HEK293T (cell line): Measurements from ENCODE around the gene MYO6.

Experiments used
- CTCF ChIA-PET: fragments of 350-600 bp; formaldehyde crosslinking; extraction: SDS; loops from one replicate; lab custom pipeline; 2021; ENCODE audit warnings: antibody characterized with exemption, inconsistent platforms; lab: Yijun Ruan, JAX
- POLR2A ChIA-PET: fragments of 350-600 bp; formaldehyde crosslinking; extraction: SDS; loops from one replicate; lab custom pipeline; 2020; ENCODE audit warnings: antibody characterized with exemption, inconsistent platforms; lab: Yijun Ruan, JAX
- DNase-seq: peaks from one replicate; pipeline ENCODE4 v3.0.0; 2012; ENCODE audit warnings: mixed read lengths; ENCODE audit errors: extremely low spot score
- ARNT ChIP-seq: fragments of 450-650 bp; IDR thresholded peaks from 2 replicates; pipeline ENCODE4 v1.6.1; 2017; ENCODE audit warnings: mild to moderate bottlenecking
- BHLHE40 ChIP-seq: fragments of 450-650 bp; IDR thresholded peaks from 2 replicates; pipeline ENCODE4 v1.6.1; 2016; ENCODE audit warnings: mild to moderate bottlenecking, moderate library complexity, borderline replicate concordance
- CTBP1 ChIP-seq: fragments of 450-650 bp; IDR thresholded peaks from 2 replicates; pipeline ENCODE4 v1.6.1; 2016; ENCODE audit warnings: borderline replicate concordance
- ELF4 ChIP-seq: fragments of 450-650 bp; IDR thresholded peaks from 2 replicates; pipeline ENCODE4 v1.6.1; 2017; ENCODE audit warnings: antibody characterized with exemption
- FOXA1 ChIP-seq: fragments of 450-650 bp; IDR thresholded peaks from 2 replicates; pipeline ENCODE4 v1.6.1; 2016; ENCODE audit warnings: mild to moderate bottlenecking
- FOXK2 ChIP-seq: fragments of 450-650 bp; IDR thresholded peaks from 2 replicates; pipeline ENCODE4 v1.6.1; 2016; ENCODE audit warnings: mild to moderate bottlenecking
- FOXM1 ChIP-seq: fragments of 450-650 bp; IDR thresholded peaks from 2 replicates; pipeline ENCODE4 v1.6.1; 2017; ENCODE audit warnings: mild to moderate bottlenecking, borderline replicate concordance
- HDGF ChIP-seq: fragments of 450-650 bp; IDR thresholded peaks from 2 replicates; pipeline ENCODE4 v1.6.1; 2017; ENCODE audit warnings: antibody characterized with exemption, borderline replicate concordance
- L3MBTL2 ChIP-seq: fragments of 450-650 bp; conservative IDR thresholded peaks from 2 replicates; pipeline ENCODE4 v1.6.1; 2016; ENCODE audit warnings: mild to moderate bottlenecking
- LEF1 ChIP-seq: fragments of 450-650 bp; IDR thresholded peaks from 2 replicates; pipeline ENCODE4 v1.6.1; 2017; ENCODE audit warnings: mild to moderate bottlenecking, borderline replicate concordance
- NFRKB ChIP-seq: fragments of 450-650 bp; IDR thresholded peaks from 2 replicates; pipeline ENCODE4 v1.6.1; 2016; ENCODE audit warnings: mild to moderate bottlenecking, moderate library complexity
- SP1 ChIP-seq: fragments of 450-650 bp; IDR thresholded peaks from 2 replicates; pipeline ENCODE4 v1.6.1; 2017
- SUZ12 ChIP-seq: fragments of 450-650 bp; IDR thresholded peaks from 2 replicates; pipeline ENCODE4 v1.6.1; 2016; ENCODE audit warnings: mild to moderate bottlenecking
- TARDBP ChIP-seq: fragments of 450-650 bp; IDR thresholded peaks from 2 replicates; pipeline ENCODE4 v1.6.1; 2016
- ZNF384 ChIP-seq: fragments of 450-650 bp; IDR thresholded peaks from 2 replicates; pipeline ENCODE4 v1.6.1; 2016
- TF ChIP-seq, protein P1 (sequence below): fragments of 450-650 bp; IDR thresholded peaks from 2 replicates; pipeline ENCODE4 v1.6.1; 2016

Gene MYO6

DNA sequence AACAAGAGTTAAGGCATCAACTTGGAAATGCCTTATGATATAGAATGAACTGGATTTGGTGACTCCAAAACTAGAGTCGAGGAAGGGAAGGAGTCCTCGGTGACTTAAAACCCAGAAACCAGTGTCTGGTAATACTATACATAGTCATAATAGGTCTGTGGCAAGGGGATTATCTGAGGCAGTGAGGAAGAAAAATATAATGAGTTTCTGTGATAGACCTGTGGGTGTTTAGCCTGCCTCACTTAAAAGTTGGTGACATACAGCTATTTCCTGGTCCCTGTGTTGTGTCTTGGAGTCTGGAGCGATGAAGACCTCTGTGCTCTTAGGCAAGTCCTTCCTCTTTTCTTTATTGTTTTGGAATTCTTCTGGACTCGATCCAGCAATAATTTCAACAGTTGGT, 5.1 kb upstream of the MYO6 start:
- TF ChIP-seq FOXK2 = no peak
- POLR2A ChIA-PET = no interaction called here
- no peak for DNase-seq
- CTCF ChIA-PET = no interaction called here

DNA sequence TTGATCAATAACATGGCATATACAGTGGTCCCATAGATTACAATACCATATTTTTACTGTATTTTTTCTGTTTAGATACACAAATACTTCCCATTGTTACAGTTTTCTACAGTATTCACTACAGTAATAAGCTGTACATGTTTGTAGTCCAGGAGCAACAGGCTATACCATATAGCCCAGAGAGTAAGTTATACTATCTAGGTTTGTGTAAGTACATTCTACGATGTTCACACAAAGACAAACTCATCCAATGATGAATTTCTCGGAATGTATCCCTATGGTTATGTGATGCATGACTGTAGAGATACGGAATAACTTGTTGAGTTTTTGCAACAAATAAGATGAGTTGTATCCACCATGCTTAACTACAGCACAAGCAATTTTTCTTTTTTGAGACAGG, 3.6 kb upstream of the MYO6 start:
- no peak for DNase-seq
- ChIA-PET POLR2A (no interaction called here), CTCF (no interaction called here)

DNA sequence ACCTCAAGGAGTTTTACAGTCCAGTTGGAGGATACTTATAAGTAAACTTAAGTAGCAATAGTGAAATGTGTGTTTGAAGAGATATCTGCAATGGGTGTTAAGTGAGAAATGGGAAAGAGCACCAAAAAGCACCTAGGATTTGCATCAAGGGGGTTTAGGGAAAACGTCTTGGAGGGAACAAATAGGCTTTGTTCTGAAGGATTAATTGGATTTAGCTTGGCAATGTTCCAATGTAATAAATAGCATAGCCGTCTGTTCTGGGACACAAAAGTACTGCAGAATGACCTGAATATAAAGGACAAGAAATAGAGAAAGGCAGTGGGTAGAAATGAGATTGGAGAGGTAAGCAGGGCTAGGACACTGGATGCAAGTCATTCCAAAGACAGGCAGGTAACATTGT, 2.8 kb upstream of the MYO6 start:
- no peak for DNase-seq
- POLR2A ChIA-PET = no interaction called here
- CTCF ChIA-PET = no interaction called here
- TF ChIP-seq ARNT (no peak), SUZ12 (no peak), TARDBP (no peak), FOXM1 (no peak), ZNF384 (no peak), NFRKB (no peak), BHLHE40 (no peak), FOXA1 (no peak), L3MBTL2 (no peak), LEF1 (no peak), FOXK2 (no peak), SP1 (no peak), CTBP1 (no peak), ELF4 (no peak), HDGF (no peak)
- TF ChIP-seq, protein P1, sequence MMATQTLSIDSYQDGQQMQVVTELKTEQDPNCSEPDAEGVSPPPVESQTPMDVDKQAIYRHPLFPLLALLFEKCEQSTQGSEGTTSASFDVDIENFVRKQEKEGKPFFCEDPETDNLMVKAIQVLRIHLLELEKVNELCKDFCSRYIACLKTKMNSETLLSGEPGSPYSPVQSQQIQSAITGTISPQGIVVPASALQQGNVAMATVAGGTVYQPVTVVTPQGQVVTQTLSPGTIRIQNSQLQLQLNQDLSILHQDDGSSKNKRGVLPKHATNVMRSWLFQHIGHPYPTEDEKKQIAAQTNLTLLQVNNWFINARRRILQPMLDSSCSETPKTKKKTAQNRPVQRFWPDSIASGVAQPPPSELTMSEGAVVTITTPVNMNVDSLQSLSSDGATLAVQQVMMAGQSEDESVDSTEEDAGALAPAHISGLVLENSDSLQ = no peak

More for the DNA sequence above, 3.6 kb upstream of the MYO6 start:
- TF ChIP-seq TARDBP (no peak), FOXM1 (no peak), L3MBTL2 (no peak), ARNT (no peak), ZNF384 (no peak), NFRKB (no peak), CTBP1 (no peak), HDGF (no peak), SP1 (no peak), ELF4 (no peak), LEF1 (no peak), FOXK2 (no peak), SUZ12 (no peak), FOXA1 (no peak), BHLHE40 (no peak)
- TF ChIP-seq, protein P1 = no peak

DNA sequence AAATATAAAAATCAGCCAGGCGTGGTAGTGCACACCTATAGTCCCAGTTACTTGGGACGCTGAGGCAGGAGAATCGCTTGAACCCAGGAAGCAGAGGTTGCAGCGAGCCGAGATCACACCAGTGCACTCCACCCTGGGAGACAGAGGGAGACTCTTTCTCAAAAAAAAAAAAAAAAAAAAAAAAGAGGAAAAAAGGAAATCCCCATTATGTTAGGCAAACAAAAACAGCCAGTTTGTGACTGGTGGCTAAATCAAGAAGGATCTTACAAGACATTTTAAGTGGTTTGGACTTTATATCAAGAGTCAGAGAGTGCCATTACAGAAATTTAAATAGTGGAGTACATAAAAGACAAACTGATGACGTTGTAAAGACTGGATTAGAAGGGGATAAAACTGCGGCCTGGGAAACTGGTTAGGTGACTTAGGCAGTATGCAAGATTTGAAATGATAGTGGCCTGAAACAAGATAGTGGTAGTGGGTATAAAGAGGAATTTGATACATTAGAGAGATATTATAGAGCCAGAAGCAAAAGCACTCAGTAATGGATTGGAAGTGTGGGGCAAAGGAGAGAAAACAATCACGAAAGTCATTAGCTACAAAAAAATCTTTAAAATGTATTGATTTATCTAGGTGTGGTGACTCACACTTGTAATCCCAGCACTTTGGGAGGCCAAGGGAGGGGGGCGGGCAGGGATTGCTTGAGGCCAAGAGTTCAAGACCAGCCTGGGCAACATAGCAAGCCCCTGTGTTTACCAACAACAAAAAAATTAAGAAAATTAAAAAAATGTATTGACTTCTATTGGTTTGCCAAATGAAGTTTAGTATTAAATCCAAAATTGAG, 1.7 kb upstream of the MYO6 start:
- ChIA-PET CTCF (no interaction called here), POLR2A (no interaction called here)
- no peak for DNase-seq
- TF ChIP-seq FOXA1 (no peak), ZNF384 (peak; percentile 66)

DNA sequence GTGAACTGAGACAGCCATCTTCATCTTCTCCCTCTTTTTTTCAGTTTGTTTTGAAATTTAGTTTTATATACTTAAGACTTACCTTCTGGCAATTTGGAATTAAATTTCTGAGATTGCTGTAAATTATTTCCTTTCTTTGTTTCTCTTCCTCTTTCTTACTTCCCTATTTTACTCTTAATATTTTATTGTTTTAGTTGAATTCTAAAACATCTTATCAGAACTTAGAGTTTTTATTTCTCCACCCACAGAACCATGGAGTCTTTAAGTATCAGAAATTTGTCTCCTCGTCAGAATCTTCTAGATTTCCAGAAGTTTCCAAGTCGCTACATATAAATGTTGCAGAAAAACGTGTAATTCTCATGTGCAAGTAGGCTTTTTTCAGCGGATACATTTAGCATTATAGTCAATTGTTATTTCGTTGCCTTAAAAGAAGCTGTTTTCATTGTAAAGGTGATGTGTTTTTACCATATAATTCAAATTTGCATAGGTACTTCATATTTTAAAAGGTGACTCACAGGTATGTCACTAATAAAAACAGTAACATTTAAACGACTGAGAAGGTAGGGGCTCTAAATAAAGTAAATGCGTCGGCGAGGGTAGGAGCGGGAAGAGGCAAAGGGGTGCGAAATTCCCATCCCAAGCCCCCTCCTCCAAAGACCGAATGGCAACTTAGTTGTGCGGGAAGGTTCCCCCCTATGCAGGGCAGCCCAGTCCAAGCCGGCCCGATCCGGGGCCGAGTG, 866 bp upstream of the MYO6 start:
- CTCF ChIA-PET = no interaction called here
- DNase-seq = no peak
- TF ChIP-seq FOXK2 (no peak), L3MBTL2 (peak; percentile 37; the same call in 1 of the 2 replicates)
- POLR2A ChIA-PET = no interaction called here

DNA sequence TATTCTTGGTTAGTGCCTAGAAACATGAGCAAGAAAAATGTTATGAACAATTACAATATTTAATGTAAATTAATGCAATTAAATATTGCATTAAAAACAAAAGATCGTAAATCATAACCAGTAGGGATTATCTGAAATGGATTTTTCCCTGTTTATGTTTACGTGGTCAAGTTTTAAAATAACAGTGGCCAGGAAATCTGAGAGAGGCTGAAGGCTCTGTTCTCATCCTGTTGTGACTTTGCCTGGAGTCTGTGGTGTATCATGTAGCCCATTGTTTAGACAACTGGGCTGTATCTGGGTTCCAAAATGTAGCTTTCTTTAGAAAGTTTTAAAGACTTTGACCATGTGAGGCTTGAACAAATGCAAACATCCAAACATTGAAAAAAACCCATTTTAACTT, 2.4 kb downstream of the MYO6 start:
- ChIA-PET POLR2A (no interaction called here), CTCF (no interaction called here)
- TF ChIP-seq FOXK2 = no peak
- TF ChIP-seq, protein P1 = peak; percentile 56
- DNase-seq = no peak

DNA sequence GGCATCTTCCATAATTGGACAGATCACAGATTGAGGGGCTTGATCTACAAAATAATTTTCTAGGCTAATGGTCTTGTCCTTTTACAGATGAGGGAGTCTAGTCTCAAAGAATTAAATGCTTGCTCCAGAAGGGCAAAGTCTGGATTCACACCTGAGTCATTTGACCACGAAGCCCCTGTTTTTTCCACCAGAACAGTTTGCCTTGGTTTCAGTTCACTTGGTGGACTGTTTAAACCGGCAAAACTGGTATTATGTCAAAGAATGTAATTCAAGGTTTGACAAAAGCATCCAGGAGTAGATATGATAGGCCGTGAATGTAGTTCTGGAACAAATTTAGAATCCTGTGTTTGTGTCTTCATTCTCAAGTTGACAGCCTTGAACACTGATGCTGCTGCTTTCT, 3.3 kb downstream of the MYO6 start:
- POLR2A ChIA-PET = no interaction called here
- TF ChIP-seq ELF4 = no peak
- CTCF ChIA-PET = no interaction called here
- no peak for DNase-seq
